Transverse colon (tissue), 4 donors: ENCODE measurements around the gene CACNA1E.

Source experiments
- CTCF ChIP-seq, 5 experiments: fragments of 200-600 bp in 3 of 5; fragments of 450-650 bp in 2 of 5; sonication (generic) in 3 of 5; IDR thresholded peaks; 1 replicate in 2 of 5; 2 replicates in 3 of 5; pipeline ENCODE4 v1.5.1; 2016 to 2017; ENCODE audit warnings: antibody characterized with exemption in 5 of 5, inconsistent platforms in 3 of 5, mild to moderate bottlenecking in 2 of 5, moderate library complexity in 1 of 5
- POLR2AphosphoS5 ChIP-seq, 3 donors: sonication (generic); formaldehyde crosslinking; IDR thresholded peaks; one replicate each; pipeline ENCODE4 v1.6.1; 2016; ENCODE audit warnings: antibody characterized with exemption in 3 of 3

- TF ChIP-seq POLR2AphosphoS5 (IDR thresholded peaks at IDR 0.05) (no peak), CTCF (IDR thresholded peaks at IDR 0.05) (no peak)
Observed at GRCh38 chr1:181732218-181732990, 249.1 kb downstream of the CACNA1E start.
